Panc1 (cell line): ENCODE results near the gene EIF1. TPM values are rescaled to one million over a fixed set of nuclear protein-coding genes. Genes with fewer than 3 reads are reported as not detected.

Source experiments
- ATAC-seq: fragments of 200-7000 bp; cut with Tn5 transposase; 2 replicates; pipeline ENCODE4 v1.9.1; 2020; ENCODE audit warnings: mild to moderate bottlenecking, moderate library complexity
- BruUV-seq: library from RNA; stranded (reverse); fragments of 400-500 nt; replicated peaks from 2 replicates; lab custom pipeline; 2021; lab: Mats Ljungman, UMichigan
- CTCF ChIA-PET: fragments of 300-600 bp; sonication (Branson Sonifier 250); formaldehyde crosslinking; loops from one replicate; lab custom pipeline; 2022; ENCODE audit warnings: antibody characterized with exemption; lab: Charles Lee
- POLR2A ChIA-PET: fragments of 300-600 bp; sonication (Branson Sonifier 250); formaldehyde crosslinking; loops from one replicate; lab custom pipeline; 2022; ENCODE audit warnings: antibody characterized with exemption; lab: Charles Lee
- DNase-seq: peaks from one replicate; pipeline ENCODE4 v3.0.0-alpha.2; 2010; ENCODE audit warnings: low read depth, low spot score
- H3K27ac ChIP-seq: 2 replicates; pipeline ENCODE4 v1.5.1; 2011; ENCODE audit warnings: mild to moderate bottlenecking, low read length, inconsistent platforms
- H3K27me3 ChIP-seq: fragments of 200-500 bp; sonication (Bioruptor generic); 2 replicates; pipeline ENCODE4 v1.6.0; 2014; ENCODE audit warnings: low read length, inconsistent platforms; ENCODE audit not compliant: control insufficient read depth, insufficient read depth
- H3K36me3 ChIP-seq: fragments of 200-500 bp; sonication (Bioruptor generic); 2 replicates; pipeline ENCODE4 v1.5.1; 2014; ENCODE audit warnings: inconsistent platforms, mild to moderate bottlenecking, low read length, moderate library complexity; ENCODE audit not compliant: control insufficient read depth, insufficient read depth
- H3K4me1 ChIP-seq: 2 replicates; pipeline ENCODE4 v1.5.1; 2011; ENCODE audit warnings: inconsistent platforms, mild to moderate bottlenecking, low read length, moderate library complexity; ENCODE audit not compliant: control insufficient read depth, insufficient read depth
- H3K4me3 ChIP-seq, 2 experiments: 2 replicates each; pipeline ENCODE4 v1.5.1; 2011 to 2012; ENCODE audit warnings: low read depth in 2 of 2, low read length in 2 of 2, mild to moderate bottlenecking in 2 of 2, inconsistent platforms in 1 of 2, moderate library complexity in 1 of 2
- H3K9me3 ChIP-seq: fragments of 200-500 bp; sonication (Bioruptor generic); 2 replicates; pipeline ENCODE4 v1.5.1; 2014; ENCODE audit warnings: low read depth, mild to moderate bottlenecking, inconsistent platforms, low read length, moderate library complexity; ENCODE audit not compliant: control insufficient read depth, insufficient read depth
- CTCF ChIP-seq: fragments of 450-650 bp; IDR thresholded peaks from 2 replicates; pipeline ENCODE4 v1.5.1; 2017; ENCODE audit warnings: mild to moderate bottlenecking
- POLR2AphosphoS5 ChIP-seq: IDR thresholded peaks from 2 replicates; pipeline ENCODE4 v1.6.1; 2012; ENCODE audit warnings: mild to moderate bottlenecking, low read depth, low read length, moderate library complexity
- SIN3A ChIP-seq: IDR thresholded peaks from 2 replicates; pipeline ENCODE4 v1.6.1; 2012; ENCODE audit warnings: low read depth, mild to moderate bottlenecking, low read length, moderate library complexity, borderline replicate concordance; ENCODE audit not compliant: insufficient read depth
- TCF7L2 ChIP-seq: IDR thresholded peaks from 2 replicates; pipeline ENCODE4 v1.6.1; 2011; ENCODE audit warnings: mild to moderate bottlenecking, low read depth, low read length, inconsistent platforms
- in situ Hi-C: cut with HindIII; loops from 2 replicates; pipeline ENCODE4 v1.10.0; 2016; ENCODE audit warnings: low sequenced_read_pairs, low pct_unique_long_range_greater_than_20kb
- intact Hi-C: fragments of 100-400 bp; cut with micrococcal nuclease; formaldehyde crosslinking; loops from one replicate; pipeline ENCODE4 v1.10.0; 2022; ENCODE audit not compliant: unreplicated experiment
- total RNA-seq: library from RNA; stranded (reverse); gene quantifications from one replicate; pipeline ENCODE4 v1.2.1, GENCODE V29; 2021; ENCODE audit not compliant: unreplicated experiment
- TF ChIP-seq, protein P1 (sequence below), 2 experiments: IDR thresholded peaks; 2 replicates each; pipeline ENCODE4 v1.6.1; 2011 to 2012; ENCODE audit warnings: low read depth in 2 of 2, control low read depth in 1 of 2, low read length in 1 of 2, mild to moderate bottlenecking in 1 of 2, moderate library complexity in 1 of 2; ENCODE audit not compliant: insufficient read depth in 1 of 2

The EIF1 gene
- total RNA-seq, 1 experiment from 2014 or later: 747 TPM

DNA sequence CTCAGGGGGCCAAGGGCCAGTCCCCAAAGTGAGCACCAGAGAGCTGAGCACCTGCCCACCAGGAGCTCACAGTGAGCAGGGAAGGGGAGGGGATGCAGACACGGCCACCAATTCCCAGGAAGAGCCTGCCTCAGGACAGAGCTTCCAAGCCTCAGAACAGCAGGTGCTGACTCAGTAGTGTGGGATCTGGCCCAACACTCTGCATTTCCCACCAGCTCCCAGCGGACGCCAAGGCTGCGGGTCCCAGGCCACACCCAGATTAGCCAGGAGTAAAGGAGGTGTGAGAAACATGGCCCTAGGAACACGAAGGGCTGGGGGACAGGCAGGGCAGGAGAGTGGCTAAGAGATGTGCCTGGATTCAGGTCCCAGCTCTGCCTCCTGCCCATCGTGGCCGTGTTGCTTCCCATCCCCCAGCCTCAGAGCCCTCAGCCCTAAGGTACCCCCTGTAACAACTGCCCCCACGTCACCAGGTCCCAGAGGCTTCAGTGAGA, 28.4 kb upstream of the EIF1 start:
- Histone ChIP-seq H3K36me3 (no peaks in the 10 kb centered on the region), H3K27me3 (no peaks in the 10 kb centered on the region), H3K4me1 (peaks cover 16% of the 10 kb centered on the region), H3K9me3 (no peaks in the 10 kb centered on the region), H3K4me3 (no peak overlapping the region), H3K27ac (no peak overlapping the region)
- ATAC-seq (no peak), DNase-seq (no peak)
- BruUV-seq: no TSS peak
- in situ Hi-C loops (no loop called here), intact Hi-C loops (loop anchor here (10.0 kb wide), 2 partner anchors 285 to 335 kb away; no protein-coding TSS in a partner anchor)
- ChIA-PET CTCF (interaction anchor here (0.6 to 7.1 kb wide), 3 partner anchors 10 to 111 kb away, joined by 3 to 104 read pairs (median 4); no protein-coding TSS in a partner anchor), POLR2A (interaction anchor here (0.6 to 1.3 kb wide), 2 partner anchors 29 to 1635 kb away, joined by 4 to 5 read pairs; partner anchors contain the start of gene EIF1)
- TF ChIP-seq, protein P1, sequence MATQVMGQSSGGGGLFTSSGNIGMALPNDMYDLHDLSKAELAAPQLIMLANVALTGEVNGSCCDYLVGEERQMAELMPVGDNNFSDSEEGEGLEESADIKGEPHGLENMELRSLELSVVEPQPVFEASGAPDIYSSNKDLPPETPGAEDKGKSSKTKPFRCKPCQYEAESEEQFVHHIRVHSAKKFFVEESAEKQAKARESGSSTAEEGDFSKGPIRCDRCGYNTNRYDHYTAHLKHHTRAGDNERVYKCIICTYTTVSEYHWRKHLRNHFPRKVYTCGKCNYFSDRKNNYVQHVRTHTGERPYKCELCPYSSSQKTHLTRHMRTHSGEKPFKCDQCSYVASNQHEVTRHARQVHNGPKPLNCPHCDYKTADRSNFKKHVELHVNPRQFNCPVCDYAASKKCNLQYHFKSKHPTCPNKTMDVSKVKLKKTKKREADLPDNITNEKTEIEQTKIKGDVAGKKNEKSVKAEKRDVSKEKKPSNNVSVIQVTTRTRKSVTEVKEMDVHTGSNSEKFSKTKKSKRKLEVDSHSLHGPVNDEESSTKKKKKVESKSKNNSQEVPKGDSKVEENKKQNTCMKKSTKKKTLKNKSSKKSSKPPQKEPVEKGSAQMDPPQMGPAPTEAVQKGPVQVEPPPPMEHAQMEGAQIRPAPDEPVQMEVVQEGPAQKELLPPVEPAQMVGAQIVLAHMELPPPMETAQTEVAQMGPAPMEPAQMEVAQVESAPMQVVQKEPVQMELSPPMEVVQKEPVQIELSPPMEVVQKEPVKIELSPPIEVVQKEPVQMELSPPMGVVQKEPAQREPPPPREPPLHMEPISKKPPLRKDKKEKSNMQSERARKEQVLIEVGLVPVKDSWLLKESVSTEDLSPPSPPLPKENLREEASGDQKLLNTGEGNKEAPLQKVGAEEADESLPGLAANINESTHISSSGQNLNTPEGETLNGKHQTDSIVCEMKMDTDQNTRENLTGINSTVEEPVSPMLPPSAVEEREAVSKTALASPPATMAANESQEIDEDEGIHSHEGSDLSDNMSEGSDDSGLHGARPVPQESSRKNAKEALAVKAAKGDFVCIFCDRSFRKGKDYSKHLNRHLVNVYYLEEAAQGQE (IDR thresholded peaks at IDR 0.05; ENCODE audit: insufficient read depth in 1 of 2, low read depth in 2 of 2, low read length in 1 of 2): no peak
- TF ChIP-seq SIN3A (no peak), CTCF (no peak), TCF7L2 (no peak), POLR2AphosphoS5 (no peak)

DNA sequence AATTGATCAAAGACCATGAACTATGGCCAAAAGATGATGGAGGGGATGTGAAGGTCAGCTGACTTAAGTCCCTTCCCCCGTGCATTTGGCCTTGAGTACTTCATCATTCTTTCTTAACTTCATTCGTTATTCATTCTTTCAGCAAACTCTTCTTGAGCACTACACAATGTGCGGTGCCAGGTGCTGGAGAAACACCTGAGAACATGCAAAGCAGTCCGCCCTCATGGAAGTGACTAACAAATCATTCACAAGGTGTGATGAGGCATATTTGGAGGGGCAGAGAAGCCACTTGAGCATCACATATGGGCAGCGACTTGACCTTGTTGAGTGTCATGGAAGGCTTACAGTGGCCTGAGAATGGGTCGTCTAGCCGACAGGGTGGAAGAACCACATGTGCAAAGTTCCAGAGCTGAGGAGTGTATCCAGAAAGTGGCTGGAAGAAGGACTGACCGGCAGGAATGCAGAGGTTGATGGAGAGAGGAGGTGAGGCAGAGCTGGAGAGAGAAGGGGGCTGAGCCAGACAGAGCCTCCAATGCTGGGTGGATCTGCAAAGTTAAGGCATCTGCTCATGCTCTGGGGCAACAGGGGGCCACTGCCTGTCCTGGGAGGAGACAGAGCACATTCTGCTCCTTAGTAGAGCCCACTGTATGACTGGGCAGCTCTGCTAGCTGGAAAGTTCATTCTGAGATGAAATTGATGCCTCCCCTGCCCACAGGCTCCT, 25.1 kb upstream of the EIF1 start:
- Histone ChIP-seq H3K4me1 (peaks cover 23% of the 10 kb centered on the region), H3K27ac (peak overlapping the region; percentile 20; the same call in 1 of the 2 replicates), H3K9me3 (no peaks in the 10 kb centered on the region), H3K4me3 (no peak overlapping the region), H3K27me3 (no peaks in the 10 kb centered on the region), H3K36me3 (no peaks in the 10 kb centered on the region)
- intact Hi-C loops (loop anchor here (2.0 to 10.0 kb wide), 4 partner anchors 15 to 339 kb away; no protein-coding TSS in a partner anchor), in situ Hi-C loops (no loop called here)
- CTCF ChIA-PET: interaction anchor here (0.5 to 7.1 kb wide), 17 partner anchors 10 to 1031 kb away, joined by 3 to 104 read pairs (median 4); partner anchors contain the start of gene EIF1
- ATAC-seq (no peak), DNase-seq (no peak)
- POLR2A ChIA-PET: no interaction called here
- TF ChIP-seq POLR2AphosphoS5 (no peak), TCF7L2 (no peak), SIN3A (no peak), CTCF (no peak)
- TF ChIP-seq, protein P1 (IDR thresholded peaks at IDR 0.05; ENCODE audit: insufficient read depth in 1 of 2, low read depth in 2 of 2, low read length in 1 of 2): no peak
- no TSS peak for BruUV-seq
